Fibroblast of lung (primary cell): Measurements from ENCODE around the gene SNX30. TPM values are rescaled to one million over a fixed set of nuclear protein-coding genes. Genes with fewer than 3 reads are reported as not detected.
A peak's percentile ranks its signal among the peaks of the same experiment; 100 is the strongest.

Source experiments
- DNase-seq, 2 donors: peaks; one replicate each; pipeline versions ENCODE4 v3.0.0 to v3.0.0-alpha.2; 2010; ENCODE audit warnings: low read depth in 2 of 2
- H2AFZ ChIP-seq: 2 replicates; pipeline ENCODE4 v1.5.1; 2012; ENCODE audit warnings: low read length, control low read depth, inconsistent platforms
- H3K27ac ChIP-seq: 2 replicates; pipeline ENCODE4 v1.5.1; 2011; ENCODE audit warnings: low read length, control low read depth; ENCODE audit not compliant: insufficient read depth
- H3K27me3 ChIP-seq: 2 replicates; pipeline ENCODE4 v1.5.1; 2011; ENCODE audit warnings: mild to moderate bottlenecking, low read length; ENCODE audit not compliant: control insufficient read depth, insufficient read depth
- H3K36me3 ChIP-seq: 2 replicates; pipeline ENCODE4 v1.5.1; 2011; ENCODE audit warnings: low read length; ENCODE audit not compliant: control insufficient read depth, insufficient read depth
- H3K4me1 ChIP-seq: 2 replicates; pipeline ENCODE4 v1.5.1; 2011; ENCODE audit warnings: low read length; ENCODE audit not compliant: control insufficient read depth, insufficient read depth; ENCODE audit errors: extremely low read depth
- H3K4me2 ChIP-seq: 2 replicates; pipeline ENCODE4 v1.5.1; 2011; ENCODE audit warnings: low read length, control low read depth; ENCODE audit not compliant: insufficient read depth; ENCODE audit errors: extremely low read depth
- H3K4me3 ChIP-seq, 4 experiments: fragments of 200-600 bp in 1 of 4; sonication (generic) in 1 of 4; replicated peaks in 1 of 4; 2 replicates each; pipeline ENCODE4 v1.5.1; 2011 to 2016; ENCODE audit warnings: low read length in 4 of 4, low read depth in 3 of 4, mild to moderate bottlenecking in 3 of 4, control low read depth in 2 of 4, inconsistent platforms in 1 of 4, mixed read lengths in 1 of 4; ENCODE audit not compliant: insufficient read depth in 1 of 4; ENCODE audit errors: control extremely low read depth in 1 of 4
- H3K79me2 ChIP-seq: 2 replicates; pipeline ENCODE4 v1.5.1; 2012; ENCODE audit warnings: mild to moderate bottlenecking, low read length, inconsistent platforms; ENCODE audit not compliant: control insufficient read depth, insufficient read depth
- H3K9ac ChIP-seq: 2 replicates; pipeline ENCODE4 v1.5.1; 2011; ENCODE audit warnings: mild to moderate bottlenecking, low read length, control low read depth; ENCODE audit not compliant: insufficient read depth
- H3K9me3 ChIP-seq: 2 replicates; pipeline ENCODE4 v1.5.1; 2012; ENCODE audit warnings: low read depth, low read length; ENCODE audit not compliant: control insufficient read depth, insufficient read depth
- H4K20me1 ChIP-seq: 2 replicates; pipeline ENCODE4 v1.5.1; 2011; ENCODE audit warnings: low read length; ENCODE audit not compliant: control insufficient read depth, insufficient read depth; ENCODE audit errors: extremely low read depth
- CTCF ChIP-seq, 2 donors: IDR thresholded peaks in 1 of 2; conservative IDR thresholded peaks in 1 of 2; 1 replicate in 1 of 2; 2 replicates in 1 of 2; pipeline ENCODE4 v1.5.1; 2011 to 2012; ENCODE audit warnings: low read length in 2 of 2, control low read depth in 1 of 2, inconsistent platforms in 1 of 2, low read depth in 1 of 2, mild to moderate bottlenecking in 1 of 2
- EZH2 ChIP-seq: IDR thresholded peaks from 2 replicates; pipeline ENCODE4 v1.5.1; 2012; ENCODE audit warnings: low read length, control low read depth, mild to moderate bottlenecking; ENCODE audit errors: missing control alignments
- polyA plus RNA-seq, 2 donors: library from polyadenylated mRNA; depleted of rRNA in 1 of 2; stranded (reverse) in 1 of 2; unstranded in 1 of 2; fragments of >200 nt; gene quantifications; 2 replicates each; pipeline ENCODE4 v1.2.1, GENCODE V29; 2011 to 2012; ENCODE audit warnings: missing spikeins in 1 of 2
- total RNA-seq: library from RNA; depleted of rRNA; stranded (reverse); fragments of >200 nt; gene quantifications from 2 replicates; pipeline ENCODE4 v1.2.1, GENCODE V29; 2014

The SNX30 gene
- total and polyA plus RNA-seq, 2 donors (not counting 1 experiment from before 2014, with no cell fraction given), result 7.9 to 20.6 TPM

GRCh38 chr9:112841261-112841660 is 90.7 kb downstream of the SNX30 start:
- no peaks in the 10 kb centered on the region for H3K36me3 ChIP-seq

GRCh38 chr9:112842555-112842954 is 92.0 kb downstream of the SNX30 start:
- Histone ChIP-seq H3K79me2 (no peaks in the 10 kb centered on the region), H4K20me1 (no peaks in the 10 kb centered on the region), H3K36me3 (no peaks in the 10 kb centered on the region), H3K27me3 (no peaks in the 10 kb centered on the region), H3K4me1 (peaks cover 3% of the 10 kb centered on the region), H3K27ac (no peak overlapping the region), H2AFZ (no peak overlapping the region), H3K4me3 (no peak overlapping the region), H3K9me3 (no peaks in the 10 kb centered on the region), H3K4me2 (no peak overlapping the region), H3K9ac (no peak overlapping the region)
- no peak for DNase-seq
- TF ChIP-seq CTCF (conservative IDR thresholded peaks at IDR 0.05 in 1 of 2, IDR thresholded peaks at IDR 0.05 in 1 of 2; ENCODE audit: low read depth in 1 of 2, low read length in 2 of 2), result no peak
- no peak for TF ChIP-seq EZH2

More at GRCh38 chr9:112841261-112841660, 90.7 kb downstream of the SNX30 start:
- no peak overlapping the region for H3K4me2 ChIP-seq
- H3K4me3 ChIP-seq, result no peak overlapping the region
- H2AFZ ChIP-seq, result no peak overlapping the region
- H3K27me3 ChIP-seq, result no peaks in the 10 kb centered on the region
- no peaks in the 10 kb centered on the region for H3K9me3 ChIP-seq
- H4K20me1 ChIP-seq, result no peaks in the 10 kb centered on the region
- no peaks in the 10 kb centered on the region for H3K79me2 ChIP-seq
- H3K9ac ChIP-seq, result no peak overlapping the region
- TF ChIP-seq CTCF (conservative IDR thresholded peaks at IDR 0.05 in 1 of 2, IDR thresholded peaks at IDR 0.05 in 1 of 2; ENCODE audit: low read depth in 1 of 2, low read length in 2 of 2), result no peak
- no peak for TF ChIP-seq EZH2
- H3K4me1 ChIP-seq, result peaks cover under 1% of the 10 kb centered on the region
- no peak for DNase-seq
- H3K27ac ChIP-seq, result no peak overlapping the region

GRCh38 chr9:112844771-112845542 is 94.4 kb downstream of the SNX30 start:
- Histone ChIP-seq H3K4me1 (peaks cover 3% of the 10 kb centered on the region), H3K9me3 (no peaks in the 10 kb centered on the region), H3K4me2 (no peak overlapping the region), H3K36me3 (no peaks in the 10 kb centered on the region), H3K79me2 (no peaks in the 10 kb centered on the region), H4K20me1 (no peaks in the 10 kb centered on the region), H3K4me3 (no peak overlapping the region), H3K27ac (no peak overlapping the region), H3K9ac (no peak overlapping the region), H2AFZ (no peak overlapping the region), H3K27me3 (no peaks in the 10 kb centered on the region)
- DNase-seq, result peak; percentile 52 to 73
- TF ChIP-seq CTCF (conservative IDR thresholded peaks at IDR 0.05 in 1 of 2, IDR thresholded peaks at IDR 0.05 in 1 of 2; ENCODE audit: low read depth in 1 of 2, low read length in 2 of 2), result peak; percentile 98 to 99
- TF ChIP-seq EZH2, result no peak
